ENCODE data around the gene PKP1. TPM values are rescaled to one million over a fixed set of nuclear protein-coding genes. Genes with fewer than 3 reads are reported as not detected.
A peak's percentile ranks its signal among the peaks of the same experiment; 100 is the strongest.
"Not testable (repeated sequence)": the region's sequence is repeated elsewhere in the genome, so short reads cannot be mapped to it uniquely, and the experiment has no call there.

The PKP1 gene
- total RNA-seq, 1 donor from 2014 or later, result not detected

DNA sequence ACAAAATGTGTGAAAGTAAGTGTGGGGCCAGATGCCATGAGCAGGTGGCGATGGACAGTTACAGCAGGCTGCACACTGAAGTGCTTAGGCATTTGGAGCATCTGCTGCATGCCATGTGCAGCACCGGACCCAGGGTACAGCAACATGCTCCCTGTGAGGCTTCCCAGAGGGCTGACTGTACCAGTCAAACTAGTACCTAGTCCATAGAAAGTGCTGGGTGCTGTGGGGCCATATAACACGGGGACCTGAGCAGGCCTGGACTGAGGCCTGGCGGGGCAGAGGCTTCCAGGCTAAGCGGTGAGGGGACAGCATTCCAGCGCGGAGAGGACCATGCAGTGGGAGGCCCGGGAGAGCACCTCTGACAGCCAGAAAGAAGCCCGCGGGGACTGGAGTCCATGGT is 29.9 kb upstream of the PKP1 start:
- H3K27me3 Mint-ChIP-seq (ENCODE audit: low read depth), result no peaks in the 10 kb centered on the region
- no peak overlapping the region for H3K4me3 Mint-ChIP-seq
- no peak for DNase-seq (ENCODE audit: low read depth, low spot score)
- H3K4me1 Mint-ChIP-seq, result no peaks in the 10 kb centered on the region
- no peaks in the 10 kb centered on the region for H3K36me3 Mint-ChIP-seq (ENCODE audit: low read depth)
- no peaks in the 10 kb centered on the region for H3K9me3 Mint-ChIP-seq
- H3K27ac Mint-ChIP-seq (ENCODE audit: unreplicated experiment), result peak overlapping the region; percentile 37
- TF ChIP-seq, protein P1, sequence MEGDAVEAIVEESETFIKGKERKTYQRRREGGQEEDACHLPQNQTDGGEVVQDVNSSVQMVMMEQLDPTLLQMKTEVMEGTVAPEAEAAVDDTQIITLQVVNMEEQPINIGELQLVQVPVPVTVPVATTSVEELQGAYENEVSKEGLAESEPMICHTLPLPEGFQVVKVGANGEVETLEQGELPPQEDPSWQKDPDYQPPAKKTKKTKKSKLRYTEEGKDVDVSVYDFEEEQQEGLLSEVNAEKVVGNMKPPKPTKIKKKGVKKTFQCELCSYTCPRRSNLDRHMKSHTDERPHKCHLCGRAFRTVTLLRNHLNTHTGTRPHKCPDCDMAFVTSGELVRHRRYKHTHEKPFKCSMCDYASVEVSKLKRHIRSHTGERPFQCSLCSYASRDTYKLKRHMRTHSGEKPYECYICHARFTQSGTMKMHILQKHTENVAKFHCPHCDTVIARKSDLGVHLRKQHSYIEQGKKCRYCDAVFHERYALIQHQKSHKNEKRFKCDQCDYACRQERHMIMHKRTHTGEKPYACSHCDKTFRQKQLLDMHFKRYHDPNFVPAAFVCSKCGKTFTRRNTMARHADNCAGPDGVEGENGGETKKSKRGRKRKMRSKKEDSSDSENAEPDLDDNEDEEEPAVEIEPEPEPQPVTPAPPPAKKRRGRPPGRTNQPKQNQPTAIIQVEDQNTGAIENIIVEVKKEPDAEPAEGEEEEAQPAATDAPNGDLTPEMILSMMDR (conservative IDR thresholded peaks at IDR 0.05), result no peak

DNA sequence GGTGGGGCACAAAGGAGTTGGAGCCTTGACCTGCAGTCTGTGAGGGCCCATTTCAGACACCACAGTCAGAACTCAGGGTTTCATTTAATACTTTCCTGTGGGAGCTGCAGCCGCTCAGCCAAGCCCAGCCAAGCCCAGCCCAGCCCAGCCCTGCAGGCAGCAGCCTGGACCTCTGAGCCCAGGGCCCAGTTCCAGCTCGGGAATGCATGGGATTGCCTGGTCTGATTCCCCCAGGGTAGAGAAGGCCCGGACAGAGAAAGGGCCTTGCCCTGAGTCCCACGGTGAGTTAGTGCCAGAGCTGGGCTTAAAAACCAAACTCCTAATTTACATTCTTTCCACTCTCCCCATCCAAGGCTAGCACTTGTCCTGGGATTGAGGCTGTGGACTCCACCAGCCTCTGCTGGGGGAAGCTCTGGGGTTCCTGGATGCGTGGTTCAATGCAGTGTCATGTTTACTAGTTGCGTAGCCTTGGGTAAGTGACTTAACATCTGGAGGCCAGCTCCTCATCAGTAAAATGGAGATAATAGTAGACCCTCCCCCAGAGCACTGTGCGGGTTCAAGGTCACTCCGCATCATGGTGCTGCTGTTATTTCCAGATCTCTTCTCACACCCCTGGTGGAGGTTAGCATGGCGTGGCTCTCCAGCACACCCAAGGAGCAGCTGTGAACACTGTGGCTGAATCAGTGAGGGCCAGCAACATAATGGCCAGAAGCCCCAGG is 29.2 kb upstream of the PKP1 start:
- no peaks in the 10 kb centered on the region for H3K4me1 Mint-ChIP-seq
- no peak for DNase-seq (ENCODE audit: low read depth, low spot score)
- no peaks in the 10 kb centered on the region for H3K36me3 Mint-ChIP-seq (ENCODE audit: low read depth)
- H3K27ac Mint-ChIP-seq (ENCODE audit: unreplicated experiment), result no peak overlapping the region
- TF ChIP-seq, protein P1 (conservative IDR thresholded peaks at IDR 0.05), result no peak
- peaks cover 4% of the 10 kb centered on the region for H3K27me3 Mint-ChIP-seq (ENCODE audit: low read depth)
- no peak overlapping the region for H3K4me3 Mint-ChIP-seq
- H3K9me3 Mint-ChIP-seq, result no peaks in the 10 kb centered on the region

DNA sequence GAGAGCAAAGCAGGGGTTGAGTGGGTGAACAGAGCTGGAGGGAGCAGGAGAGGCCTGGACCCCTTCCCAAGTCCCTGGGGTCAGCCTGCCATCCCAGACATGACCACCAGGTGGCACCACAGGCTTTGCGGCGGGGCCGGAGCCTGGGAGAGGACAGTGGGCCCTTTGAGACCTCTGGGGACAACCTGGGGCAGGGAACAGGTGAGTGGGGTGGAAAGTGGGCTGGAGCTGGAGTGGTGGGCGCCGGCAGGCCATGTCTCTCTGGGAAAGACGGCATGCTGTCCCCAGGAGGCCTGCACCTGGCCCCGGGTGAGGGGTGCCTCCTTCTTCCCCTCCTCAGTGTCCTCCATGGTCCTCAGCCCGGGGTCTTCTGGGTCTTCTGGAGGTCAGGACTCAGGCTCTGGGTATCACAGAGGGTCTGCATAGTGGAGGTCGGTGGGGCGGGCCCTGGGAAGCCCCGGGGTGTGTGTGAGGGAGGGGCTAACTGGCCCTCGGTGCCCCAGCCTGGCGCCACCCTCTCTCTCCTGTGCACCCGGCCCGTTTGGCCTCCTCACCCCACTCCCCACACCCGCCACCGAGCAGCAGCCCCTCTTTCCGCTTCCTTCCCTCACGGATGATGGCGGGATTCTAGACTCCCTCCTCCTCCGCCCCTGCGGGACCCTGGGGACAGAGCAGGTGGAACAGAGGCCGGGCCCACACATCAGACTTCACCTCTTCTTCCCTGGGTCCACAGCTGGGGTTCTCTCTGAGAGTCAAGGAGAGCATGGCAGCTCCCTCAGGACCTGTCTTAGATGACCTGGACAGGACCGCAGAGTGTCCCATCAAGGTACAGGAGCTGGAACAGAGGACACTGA is 28.5 kb upstream of the PKP1 start:
- Mint-ChIP-seq H3K9me3 (no peaks in the 10 kb centered on the region), H3K4me1 (no peaks in the 10 kb centered on the region), H3K27ac (ENCODE audit: unreplicated experiment) (no peak overlapping the region), H3K27me3 (ENCODE audit: low read depth) (peaks cover 8% of the 10 kb centered on the region), H3K4me3 (no peak overlapping the region), H3K36me3 (ENCODE audit: low read depth) (no peaks in the 10 kb centered on the region)
- DNase-seq (ENCODE audit: low read depth, low spot score), result peak; percentile 96
- TF ChIP-seq, protein P1 (conservative IDR thresholded peaks at IDR 0.05), result peak; percentile 98

DNA sequence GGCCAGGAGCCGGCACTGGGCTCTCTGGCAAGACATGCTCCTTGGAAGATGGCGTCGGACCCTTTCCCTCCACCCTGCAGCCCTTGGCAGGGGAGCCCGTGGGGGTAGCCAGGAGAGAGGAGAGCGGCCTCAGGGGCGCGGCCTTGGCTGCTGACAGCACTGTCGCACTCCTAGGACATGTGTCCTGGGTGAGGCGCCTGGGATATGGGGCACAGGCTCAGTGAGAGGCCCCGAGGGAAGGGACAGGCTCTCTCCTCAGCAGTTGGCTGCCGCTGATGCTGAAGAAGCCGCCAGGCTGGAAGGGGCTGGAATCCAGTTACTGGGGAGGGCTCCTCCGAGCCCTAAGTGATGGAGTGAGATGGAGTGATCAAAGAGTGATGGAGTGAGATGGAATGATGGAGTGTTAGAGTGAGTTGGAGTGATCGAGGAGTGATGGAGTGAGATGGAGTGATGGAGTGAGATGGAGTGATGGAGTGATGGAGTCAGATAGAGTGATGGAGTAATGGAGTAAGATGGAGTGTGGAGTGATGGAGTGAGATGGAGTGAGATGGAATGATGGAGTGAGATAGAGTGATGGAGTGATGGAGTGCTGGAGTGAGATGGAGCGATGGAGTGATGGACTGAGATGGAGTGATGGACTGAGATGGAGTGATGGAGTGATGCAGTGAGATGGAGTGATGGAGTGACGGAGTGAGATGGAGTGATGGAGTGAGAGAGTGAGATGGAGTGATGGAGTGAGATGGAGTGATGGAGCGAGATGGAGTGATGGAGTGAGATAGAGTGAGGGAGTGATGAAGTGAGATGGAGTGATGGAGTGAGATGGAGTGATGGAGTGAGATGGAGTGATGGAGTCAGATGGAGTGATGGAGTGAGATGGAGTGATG is 27.6 kb upstream of the PKP1 start:
- Mint-ChIP-seq H3K27ac (ENCODE audit: unreplicated experiment) (no peak overlapping the region), H3K27me3 (ENCODE audit: low read depth) (peaks cover 16% of the 10 kb centered on the region), H3K36me3 (ENCODE audit: low read depth) (no peaks in the 10 kb centered on the region), H3K4me3 (no peak overlapping the region), H3K9me3 (no peaks in the 10 kb centered on the region), H3K4me1 (peaks cover 4% of the 10 kb centered on the region)
- TF ChIP-seq, protein P1 (conservative IDR thresholded peaks at IDR 0.05), result no peak
- no peak for DNase-seq (ENCODE audit: low read depth, low spot score)

DNA sequence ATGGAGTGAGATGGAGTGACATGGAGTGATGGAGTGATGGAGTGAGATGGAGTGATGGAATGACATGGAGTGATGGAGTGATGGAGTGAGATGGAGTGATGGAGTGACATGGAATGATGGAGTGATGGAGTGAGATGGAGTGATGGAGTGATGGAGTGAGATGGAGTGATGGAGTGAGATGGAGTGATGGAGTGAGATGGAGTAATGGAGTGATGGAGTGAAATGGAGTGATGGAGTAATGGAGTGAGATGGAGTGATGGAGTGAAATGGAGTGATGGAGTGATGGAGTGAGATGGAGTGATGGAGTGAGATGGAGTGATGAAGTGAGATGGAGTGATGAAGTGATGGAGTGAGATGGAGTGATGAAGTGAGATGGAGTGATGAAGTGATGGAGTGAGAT is 25.2 kb upstream of the PKP1 start:
- not testable (repeated sequence) for H3K27ac Mint-ChIP-seq (ENCODE audit: unreplicated experiment); DNase-seq (ENCODE audit: low read depth, low spot score)
- H3K27me3 Mint-ChIP-seq (ENCODE audit: low read depth), result peaks cover 27% of the 10 kb centered on the region

More for the DNA sequence above, 25.2 kb upstream of the PKP1 start:
- not testable (repeated sequence) for H3K4me3 Mint-ChIP-seq; H3K9me3 Mint-ChIP-seq; H3K36me3 Mint-ChIP-seq (ENCODE audit: low read depth); H3K4me1 Mint-ChIP-seq

All from neural crest cell (in vitro differentiated cells).